ENCODE data around the gene ADAM12. TPM values are rescaled to one million over a fixed set of nuclear protein-coding genes. Genes with fewer than 3 reads are reported as not detected.

Gene ADAM12
- total and polyA plus RNA-seq, 2 donors (not counting 1 experiment from before 2014, with no cell fraction given): 21.0 to 56.9 TPM

- Histone ChIP-seq H3K79me2 (ENCODE audit: control insufficient read depth, insufficient read depth, low read length) (no peaks in the 10 kb centered on the region), H4K20me1 (ENCODE audit: control insufficient read depth, extremely low read depth, insufficient read depth, low read length) (no peaks in the 10 kb centered on the region), H3K9ac (ENCODE audit: insufficient read depth, low read length) (no peak overlapping the region), H3K4me3 (replicated peaks in 1 of 4; ENCODE audit: control extremely low read depth in 1 of 4, insufficient read depth in 1 of 4, low read depth in 3 of 4, low read length in 4 of 4) (no peak overlapping the region), H2AFZ (ENCODE audit: low read length) (no peak overlapping the region), H3K27ac (ENCODE audit: insufficient read depth, low read length) (no peak overlapping the region), H3K4me2 (ENCODE audit: extremely low read depth, insufficient read depth, low read length) (no peak overlapping the region), H3K4me1 (ENCODE audit: control insufficient read depth, extremely low read depth, insufficient read depth, low read length) (no peaks in the 10 kb centered on the region), H3K36me3 (ENCODE audit: control insufficient read depth, insufficient read depth, low read length) (no peaks in the 10 kb centered on the region), H3K9me3 (ENCODE audit: control insufficient read depth, insufficient read depth, low read depth, low read length) (no peaks in the 10 kb centered on the region), H3K27me3 (ENCODE audit: control insufficient read depth, insufficient read depth, low read length) (no peaks in the 10 kb centered on the region)
- no peak for TF ChIP-seq EZH2 (IDR thresholded peaks at IDR 0.05; ENCODE audit: low read length, missing control alignments)
- TF ChIP-seq CTCF (conservative IDR thresholded peaks at IDR 0.05 in 1 of 2, IDR thresholded peaks at IDR 0.05 in 1 of 2; ENCODE audit: low read depth in 1 of 2, low read length in 2 of 2): no peak
- DNase-seq (ENCODE audit: low read depth in 2 of 2): peak; percentile 62 to 88
Observed at GRCh38 chr10:126278851-126279250, 109.4 kb downstream of the ADAM12 start.

- no peaks in the 10 kb centered on the region for H3K36me3 ChIP-seq (ENCODE audit: control insufficient read depth, insufficient read depth, low read length)
- no peaks in the 10 kb centered on the region for H3K27me3 ChIP-seq (ENCODE audit: control insufficient read depth, insufficient read depth, low read length)
- no peak overlapping the region for H2AFZ ChIP-seq (ENCODE audit: low read length)
- no peak overlapping the region for H3K9ac ChIP-seq (ENCODE audit: insufficient read depth, low read length)
- no peaks in the 10 kb centered on the region for H4K20me1 ChIP-seq (ENCODE audit: control insufficient read depth, extremely low read depth, insufficient read depth, low read length)
- H3K4me1 ChIP-seq (ENCODE audit: control insufficient read depth, extremely low read depth, insufficient read depth, low read length): no peaks in the 10 kb centered on the region
- no peak overlapping the region for H3K4me2 ChIP-seq (ENCODE audit: extremely low read depth, insufficient read depth, low read length)
- no peak for DNase-seq (ENCODE audit: low read depth in 2 of 2)
- H3K27ac ChIP-seq (ENCODE audit: insufficient read depth, low read length): no peak overlapping the region
- no peaks in the 10 kb centered on the region for H3K79me2 ChIP-seq (ENCODE audit: control insufficient read depth, insufficient read depth, low read length)
- H3K9me3 ChIP-seq (ENCODE audit: control insufficient read depth, insufficient read depth, low read depth, low read length): no peaks in the 10 kb centered on the region
- H3K4me3 ChIP-seq (replicated peaks in 1 of 4; ENCODE audit: control extremely low read depth in 1 of 4, insufficient read depth in 1 of 4, low read depth in 3 of 4, low read length in 4 of 4): no peak overlapping the region
- TF ChIP-seq EZH2 (IDR thresholded peaks at IDR 0.05; ENCODE audit: low read length, missing control alignments) (no peak), CTCF (conservative IDR thresholded peaks at IDR 0.05 in 1 of 2, IDR thresholded peaks at IDR 0.05 in 1 of 2; ENCODE audit: low read depth in 1 of 2, low read length in 2 of 2) (no peak)
Observed at GRCh38 chr10:126277181-126277580, 111.1 kb downstream of the ADAM12 start.

GRCh38 chr10:126272526-126272925 is 115.8 kb downstream of the ADAM12 start:
- no peak for DNase-seq (ENCODE audit: low read depth in 2 of 2)
- H3K27ac ChIP-seq (ENCODE audit: insufficient read depth, low read length): no peak overlapping the region
- H3K9ac ChIP-seq (ENCODE audit: insufficient read depth, low read length): no peak overlapping the region
- H3K79me2 ChIP-seq (ENCODE audit: control insufficient read depth, insufficient read depth, low read length): no peaks in the 10 kb centered on the region
- H3K4me3 ChIP-seq (replicated peaks in 1 of 4; ENCODE audit: control extremely low read depth in 1 of 4, insufficient read depth in 1 of 4, low read depth in 3 of 4, low read length in 4 of 4): no peak overlapping the region
- H3K36me3 ChIP-seq (ENCODE audit: control insufficient read depth, insufficient read depth, low read length): no peaks in the 10 kb centered on the region
- no peaks in the 10 kb centered on the region for H3K4me1 ChIP-seq (ENCODE audit: control insufficient read depth, extremely low read depth, insufficient read depth, low read length)
- no peaks in the 10 kb centered on the region for H3K9me3 ChIP-seq (ENCODE audit: control insufficient read depth, insufficient read depth, low read depth, low read length)
- no peak overlapping the region for H3K4me2 ChIP-seq (ENCODE audit: extremely low read depth, insufficient read depth, low read length)
- no peak overlapping the region for H2AFZ ChIP-seq (ENCODE audit: low read length)
- H3K27me3 ChIP-seq (ENCODE audit: control insufficient read depth, insufficient read depth, low read length): no peaks in the 10 kb centered on the region
- no peak for TF ChIP-seq CTCF (conservative IDR thresholded peaks at IDR 0.05 in 1 of 2, IDR thresholded peaks at IDR 0.05 in 1 of 2; ENCODE audit: low read depth in 1 of 2, low read length in 2 of 2)
- no peaks in the 10 kb centered on the region for H4K20me1 ChIP-seq (ENCODE audit: control insufficient read depth, extremely low read depth, insufficient read depth, low read length)

All from fibroblast of lung (primary cell).